Retinal pigment epithelial cell (primary cell): ENCODE data around the gene DDX10.

Source experiments
- DNase-seq: peaks from one replicate; pipeline ENCODE4 v3.0.0-alpha.2; 2010; ENCODE audit warnings: low read depth
- H3K4me3 ChIP-seq: 2 replicates; pipeline ENCODE4 v1.5.1; 2011; ENCODE audit warnings: mild to moderate bottlenecking, low read length, control low read depth, moderate library complexity
- CTCF ChIP-seq: conservative IDR thresholded peaks from 2 replicates; pipeline ENCODE4 v1.5.1; 2011; ENCODE audit warnings: low read depth, low read length, control low read depth, inconsistent platforms

Gene DDX10

GRCh38 chr11:108895579-108896480 lies 231.0 kb downstream of the DDX10 start:
- H3K4me3 ChIP-seq: peak overlapping the region; percentile 16
- DNase-seq: no peak
- no peak for TF ChIP-seq CTCF

GRCh38 chr11:108897071-108897481 lies 232.2 kb downstream of the DDX10 start:
- H3K4me3 ChIP-seq: no peak overlapping the region
- no peak for DNase-seq
- TF ChIP-seq CTCF: no peak

GRCh38 chr11:108897916-108898315 lies 233.0 kb downstream of the DDX10 start:
- TF ChIP-seq CTCF: no peak
- no peak overlapping the region for H3K4me3 ChIP-seq
- no peak for DNase-seq

GRCh38 chr11:108901359-108901758 lies 236.5 kb downstream of the DDX10 start:
- H3K4me3 ChIP-seq: no peak overlapping the region
- no peak for DNase-seq
- TF ChIP-seq CTCF: no peak

GRCh38 chr11:108902027-108902469 lies 237.2 kb downstream of the DDX10 start:
- no peak for DNase-seq
- H3K4me3 ChIP-seq: no peak overlapping the region
- no peak for TF ChIP-seq CTCF

- TF ChIP-seq CTCF: no peak
- DNase-seq: no peak
- no peak overlapping the region for H3K4me3 ChIP-seq
Observed at GRCh38 chr11:108904480-108904879, 239.6 kb downstream of the DDX10 start.

- TF ChIP-seq CTCF: no peak
- DNase-seq: no peak
- no peak overlapping the region for H3K4me3 ChIP-seq
Observed at GRCh38 chr11:108906329-108906728, 241.5 kb downstream of the DDX10 start.
